Measurements from ENCODE around the gene SYNE2. TPM values are rescaled to one million over a fixed set of nuclear protein-coding genes. Genes with fewer than 3 reads are reported as not detected.
A peak's percentile ranks its signal among the peaks of the same experiment; 100 is the strongest.
"Not testable (repeated sequence)": the region's sequence is repeated elsewhere in the genome, so short reads cannot be mapped to it uniquely, and the experiment has no call there.

The SYNE2 gene, protein sequence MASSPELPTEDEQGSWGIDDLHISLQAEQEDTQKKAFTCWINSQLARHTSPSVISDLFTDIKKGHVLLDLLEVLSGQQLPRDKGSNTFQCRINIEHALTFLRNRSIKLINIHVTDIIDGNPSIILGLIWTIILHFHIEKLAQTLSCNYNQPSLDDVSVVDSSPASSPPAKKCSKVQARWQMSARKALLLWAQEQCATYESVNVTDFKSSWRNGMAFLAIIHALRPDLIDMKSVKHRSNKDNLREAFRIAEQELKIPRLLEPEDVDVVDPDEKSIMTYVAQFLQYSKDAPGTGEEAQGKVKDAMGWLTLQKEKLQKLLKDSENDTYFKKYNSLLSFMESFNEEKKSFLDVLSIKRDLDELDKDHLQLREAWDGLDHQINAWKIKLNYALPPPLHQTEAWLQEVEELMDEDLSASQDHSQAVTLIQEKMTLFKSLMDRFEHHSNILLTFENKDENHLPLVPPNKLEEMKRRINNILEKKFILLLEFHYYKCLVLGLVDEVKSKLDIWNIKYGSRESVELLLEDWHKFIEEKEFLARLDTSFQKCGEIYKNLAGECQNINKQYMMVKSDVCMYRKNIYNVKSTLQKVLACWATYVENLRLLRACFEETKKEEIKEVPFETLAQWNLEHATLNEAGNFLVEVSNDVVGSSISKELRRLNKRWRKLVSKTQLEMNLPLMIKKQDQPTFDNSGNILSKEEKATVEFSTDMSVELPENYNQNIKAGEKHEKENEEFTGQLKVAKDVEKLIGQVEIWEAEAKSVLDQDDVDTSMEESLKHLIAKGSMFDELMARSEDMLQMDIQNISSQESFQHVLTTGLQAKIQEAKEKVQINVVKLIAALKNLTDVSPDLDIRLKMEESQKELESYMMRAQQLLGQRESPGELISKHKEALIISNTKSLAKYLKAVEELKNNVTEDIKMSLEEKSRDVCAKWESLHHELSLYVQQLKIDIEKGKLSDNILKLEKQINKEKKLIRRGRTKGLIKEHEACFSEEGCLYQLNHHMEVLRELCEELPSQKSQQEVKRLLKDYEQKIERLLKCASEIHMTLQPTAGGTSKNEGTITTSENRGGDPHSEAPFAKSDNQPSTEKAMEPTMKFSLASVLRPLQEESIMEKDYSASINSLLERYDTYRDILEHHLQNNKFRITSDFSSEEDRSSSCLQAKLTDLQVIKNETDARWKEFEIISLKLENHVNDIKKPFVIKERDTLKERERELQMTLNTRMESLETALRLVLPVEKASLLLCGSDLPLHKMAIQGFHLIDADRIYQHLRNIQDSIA (N-terminal part only)
- 74.3 and 261 TPM in 2 replicates for total RNA-seq

DNA sequence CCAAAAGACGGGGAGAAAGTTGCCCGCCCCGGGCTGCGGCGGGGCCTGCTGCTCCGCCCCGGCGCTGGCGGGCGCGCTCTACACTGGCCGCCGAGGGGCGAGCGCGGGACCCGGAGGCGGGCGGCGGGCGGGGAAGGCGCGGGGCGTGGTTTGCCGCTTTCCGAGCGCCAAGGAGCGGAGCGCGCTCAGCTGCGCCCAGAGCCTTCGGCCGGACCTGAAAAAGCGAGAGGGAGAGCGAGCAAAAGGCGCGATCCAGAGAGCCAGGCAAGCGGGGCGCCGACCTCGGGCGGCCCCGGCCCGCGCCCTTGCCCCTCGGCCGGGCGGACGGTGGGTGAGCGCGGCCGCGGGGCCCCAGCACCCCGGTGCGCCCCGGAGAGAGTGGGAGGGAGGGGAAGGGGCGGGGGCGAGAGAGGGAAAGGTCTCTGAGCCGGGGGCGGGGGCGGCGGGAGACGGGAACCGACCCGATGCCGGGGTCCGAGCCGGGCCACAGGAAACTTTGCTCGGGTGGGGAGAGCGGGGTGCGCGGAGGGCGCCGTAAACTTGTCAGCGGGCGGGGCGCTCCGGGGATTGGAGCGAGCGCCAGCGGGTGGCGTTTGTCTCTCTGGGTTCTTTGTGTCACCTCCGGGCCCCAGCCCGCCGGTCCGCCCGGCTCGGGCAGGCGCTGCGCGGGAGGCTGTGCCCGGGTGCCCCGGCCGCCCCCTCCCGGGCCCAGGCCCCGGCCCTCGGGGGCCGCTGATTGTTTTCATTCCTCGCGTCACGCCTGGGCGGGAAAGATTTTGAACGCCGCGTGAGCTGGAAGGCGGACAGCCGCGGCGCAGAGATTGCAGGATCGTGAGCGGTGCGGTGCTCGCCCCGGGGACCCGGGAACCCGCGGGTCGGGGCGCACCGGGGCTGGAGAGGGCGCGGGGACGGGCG, at the start of gene SYNE2:
SYNE2 (plus strand) TSS at position 188 of the 915 bp plus-strand sequence. CDS start 56,145 bp downstream, outside the sequence.
- DNase-seq (ENCODE audit: low read depth) = no peak

DNA sequence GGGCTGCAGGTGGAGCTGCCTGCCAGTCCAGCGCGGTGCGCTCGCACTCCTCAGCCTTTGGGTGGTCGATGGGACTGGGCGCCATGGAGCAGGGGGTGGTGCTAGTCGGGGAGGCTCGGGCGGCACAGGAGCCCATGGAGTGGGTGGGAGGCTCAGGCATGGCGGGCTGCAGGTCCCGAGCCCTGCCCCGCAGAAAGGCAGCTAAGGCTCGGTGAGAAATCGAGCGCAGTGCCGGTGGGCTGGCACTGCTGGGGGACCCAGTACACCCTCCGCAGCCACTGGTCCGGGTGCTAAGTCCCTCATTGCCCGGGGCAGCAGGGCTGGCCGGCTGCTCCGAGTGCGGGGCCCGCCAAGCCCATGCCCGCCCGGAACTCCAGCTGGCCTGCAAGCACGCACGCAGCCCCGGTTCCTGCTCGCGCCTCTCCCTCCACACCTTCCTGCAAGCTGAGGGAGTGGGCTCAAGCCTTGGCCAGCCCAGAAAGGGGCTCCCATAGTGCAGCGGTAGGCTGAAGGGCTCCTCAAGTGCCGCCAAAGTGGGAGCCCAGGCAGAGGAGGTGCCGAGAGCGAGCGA, 49.5 kb upstream of the SYNE2 start:
- not testable (repeated sequence) for DNase-seq (ENCODE audit: low read depth)

GRCh38 chr14:63806064-63806463, 46.7 kb upstream of the SYNE2 start:
- DNase-seq (ENCODE audit: low read depth) = not testable (repeated sequence)

DNA sequence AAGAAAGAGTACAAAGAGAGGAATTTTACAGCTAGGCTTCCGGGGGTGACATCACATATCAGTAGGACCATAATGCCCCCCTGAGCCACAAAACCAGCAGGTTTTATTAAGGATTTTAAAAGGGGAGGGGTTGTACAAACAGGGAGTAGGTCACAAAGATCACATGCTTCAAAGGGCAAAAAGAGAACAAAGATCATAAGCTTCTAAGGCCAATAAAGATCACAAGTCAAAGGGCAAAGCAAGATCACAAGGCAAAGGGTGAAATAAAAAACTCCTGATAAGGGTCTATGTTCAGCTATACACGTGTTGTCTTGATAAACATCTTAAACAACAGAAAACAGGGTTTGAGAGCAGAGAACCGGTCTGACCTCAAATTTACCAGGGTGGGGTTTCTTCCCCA, 41.1 kb upstream of the SYNE2 start:
- DNase-seq (ENCODE audit: low read depth) = not testable (repeated sequence)

- no peak for DNase-seq (ENCODE audit: low read depth)
Measured at GRCh38 chr14:63833728-63834127, 19.1 kb upstream of the SYNE2 start.

DNA sequence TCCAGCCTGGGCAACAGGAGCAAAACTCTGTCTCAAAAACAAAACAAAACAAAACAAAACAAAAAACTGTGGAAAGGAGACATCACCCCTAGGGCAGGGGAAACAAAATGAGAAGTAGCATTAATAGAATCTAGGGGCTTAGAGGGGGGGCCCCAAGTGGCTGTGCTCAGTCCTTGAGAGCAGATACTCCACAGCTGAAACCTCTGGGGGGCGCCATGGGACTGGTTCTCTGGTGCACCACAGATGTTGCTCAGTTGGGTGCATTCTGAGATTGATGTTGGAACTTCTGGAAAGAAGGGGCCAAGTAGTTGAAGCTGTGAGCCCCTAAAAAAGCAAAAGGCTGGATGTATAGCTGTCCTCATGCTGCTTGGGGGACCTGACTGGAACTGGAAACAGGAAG, 11.8 kb upstream of the SYNE2 start:
- no peak for DNase-seq (ENCODE audit: low read depth)

DNA sequence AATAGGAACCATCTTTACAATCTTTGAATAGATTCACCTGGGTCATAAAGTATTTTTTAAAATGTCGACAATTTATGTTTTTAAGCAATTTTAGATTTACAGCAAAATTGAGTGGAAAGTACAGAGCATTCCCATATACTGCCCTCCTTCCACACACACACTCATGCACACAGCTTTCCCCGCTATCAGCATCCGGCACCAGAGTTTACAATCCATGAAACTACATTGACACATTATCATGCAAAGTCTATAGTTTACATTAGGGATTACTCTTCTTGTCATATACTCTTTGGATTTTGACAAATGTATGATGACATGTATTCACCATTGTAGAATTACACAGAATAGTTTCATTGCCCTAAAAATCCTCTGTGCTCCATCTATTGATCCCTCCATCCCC, 9.0 kb upstream of the SYNE2 start:
- no peak for DNase-seq (ENCODE audit: low read depth)

- DNase-seq (ENCODE audit: low read depth) = no peak
Measured at GRCh38 chr14:63848890-63849289, 3.9 kb upstream of the SYNE2 start.

DNA sequence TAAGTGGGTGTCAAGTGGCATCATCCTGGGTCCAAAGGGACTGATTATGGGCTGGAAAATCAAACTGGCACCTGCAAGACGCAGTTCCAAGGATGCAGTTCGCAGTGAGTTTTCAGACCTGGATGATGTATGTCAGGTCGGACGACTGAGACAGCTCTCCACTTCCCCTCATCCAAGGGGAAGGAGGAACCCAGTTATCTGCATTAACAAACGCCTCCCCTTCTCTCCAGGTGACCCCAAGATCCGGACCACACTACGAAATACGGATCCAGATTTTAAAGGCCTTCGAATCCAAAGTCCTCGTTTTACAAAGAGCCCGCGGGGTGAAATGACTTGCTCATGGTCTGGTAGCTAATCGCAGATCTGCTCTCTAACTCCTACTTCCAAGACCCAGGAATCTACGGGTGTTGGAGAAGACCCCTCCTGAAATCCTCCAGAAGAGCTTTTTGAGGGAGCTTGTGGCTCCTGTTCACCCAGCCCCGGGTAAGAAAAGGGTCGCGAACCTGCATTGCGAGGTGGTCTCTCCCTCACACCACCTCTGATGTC, 460 bp upstream of the SYNE2 start:
- DNase-seq (ENCODE audit: low read depth) = no peak

DNA sequence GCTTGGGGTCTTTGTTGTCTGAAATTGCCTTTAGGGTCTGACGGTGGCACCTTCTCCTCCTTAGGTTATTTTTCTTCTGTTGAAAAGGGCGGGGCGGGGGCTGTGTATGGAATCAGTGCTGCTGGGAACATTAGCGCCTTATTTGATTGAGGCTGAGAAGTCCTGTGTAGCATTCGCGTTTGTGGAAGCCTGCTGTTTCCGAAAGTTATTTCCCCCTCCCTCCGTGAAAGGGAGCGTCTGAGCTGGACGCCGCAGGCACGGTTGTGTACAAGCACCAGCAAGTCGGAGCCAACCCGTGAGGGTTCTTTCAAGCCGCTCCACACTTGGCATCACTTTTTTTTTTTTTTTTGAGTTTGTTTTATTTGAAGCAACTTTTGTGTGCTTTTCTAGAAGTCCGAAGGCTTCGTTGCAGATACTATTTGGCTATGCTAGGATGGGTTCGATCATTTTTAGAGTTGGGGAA, 1.1 kb downstream of the SYNE2 start:
- DNase-seq (ENCODE audit: low read depth) = peak; percentile 80

DNA sequence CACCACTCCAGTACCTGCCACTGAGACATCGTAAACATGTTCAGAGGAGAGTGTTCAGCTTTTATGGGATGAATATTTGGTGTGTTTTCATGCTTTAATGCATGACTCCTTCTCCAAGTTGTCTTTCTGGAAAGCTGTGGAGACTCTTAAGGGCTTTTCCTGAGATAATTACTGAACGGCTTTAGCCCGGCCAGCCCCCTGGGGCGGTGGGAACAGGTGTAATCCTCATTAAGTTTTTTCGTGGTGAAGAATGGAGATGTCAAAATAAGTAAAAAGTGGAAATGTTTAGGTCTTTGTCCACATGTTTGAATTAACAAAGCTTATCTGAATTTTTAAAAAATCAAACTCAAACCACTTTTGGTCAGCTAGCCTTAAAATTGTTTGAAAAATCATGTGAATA, 1.5 kb downstream of the SYNE2 start:
- DNase-seq (ENCODE audit: low read depth) = no peak

GRCh38 chr14:63855281-63855680, 2.5 kb downstream of the SYNE2 start:
- no peak for DNase-seq (ENCODE audit: low read depth)

GRCh38 chr14:63857466-63858030, 4.7 kb downstream of the SYNE2 start:
- DNase-seq (ENCODE audit: low read depth) = no peak

- DNase-seq (ENCODE audit: low read depth) = no peak
Measured at GRCh38 chr14:63860146-63860545, 7.3 kb downstream of the SYNE2 start.

- no peak for DNase-seq (ENCODE audit: low read depth)
Measured at GRCh38 chr14:63862163-63862562, 9.4 kb downstream of the SYNE2 start.

- peak; percentile 54 for DNase-seq (ENCODE audit: low read depth)
Measured at GRCh38 chr14:63863004-63863403, 10.2 kb downstream of the SYNE2 start.

GRCh38 chr14:63864775-63865174, 12.0 kb downstream of the SYNE2 start:
- DNase-seq (ENCODE audit: low read depth) = not testable (repeated sequence)

GRCh38 chr14:63867933-63868921, 15.4 kb downstream of the SYNE2 start:
- peak; percentile 78 for DNase-seq (ENCODE audit: low read depth)

All from renal cortical epithelial cell (primary cell).